Fibroblast of pulmonary artery (primary cell): ENCODE data around the gene TMSB15B.
A peak's percentile ranks its signal among the peaks of the same experiment; 100 is the strongest.
"Not testable (repeated sequence)": the region's sequence is repeated elsewhere in the genome, so short reads cannot be mapped to it uniquely, and the experiment has no call there.

Experiments used
- DNase-seq: peaks from one replicate; pipeline ENCODE4 v3.0.0-alpha.2; 2010; ENCODE audit warnings: low read depth
- H3K4me3 ChIP-seq: replicated peaks from 2 replicates; pipeline ENCODE4 v1.5.1; 2011; ENCODE audit warnings: low read depth, mild to moderate bottlenecking, control low read depth, low read length, moderate library complexity
- TF ChIP-seq, protein P1 (sequence below): IDR thresholded peaks from 2 replicates; pipeline ENCODE4 v1.5.1; 2011; ENCODE audit warnings: mild to moderate bottlenecking, control low read depth, low read length, inconsistent platforms; ENCODE audit errors: missing control alignments

TMSB15B gene

DNA sequence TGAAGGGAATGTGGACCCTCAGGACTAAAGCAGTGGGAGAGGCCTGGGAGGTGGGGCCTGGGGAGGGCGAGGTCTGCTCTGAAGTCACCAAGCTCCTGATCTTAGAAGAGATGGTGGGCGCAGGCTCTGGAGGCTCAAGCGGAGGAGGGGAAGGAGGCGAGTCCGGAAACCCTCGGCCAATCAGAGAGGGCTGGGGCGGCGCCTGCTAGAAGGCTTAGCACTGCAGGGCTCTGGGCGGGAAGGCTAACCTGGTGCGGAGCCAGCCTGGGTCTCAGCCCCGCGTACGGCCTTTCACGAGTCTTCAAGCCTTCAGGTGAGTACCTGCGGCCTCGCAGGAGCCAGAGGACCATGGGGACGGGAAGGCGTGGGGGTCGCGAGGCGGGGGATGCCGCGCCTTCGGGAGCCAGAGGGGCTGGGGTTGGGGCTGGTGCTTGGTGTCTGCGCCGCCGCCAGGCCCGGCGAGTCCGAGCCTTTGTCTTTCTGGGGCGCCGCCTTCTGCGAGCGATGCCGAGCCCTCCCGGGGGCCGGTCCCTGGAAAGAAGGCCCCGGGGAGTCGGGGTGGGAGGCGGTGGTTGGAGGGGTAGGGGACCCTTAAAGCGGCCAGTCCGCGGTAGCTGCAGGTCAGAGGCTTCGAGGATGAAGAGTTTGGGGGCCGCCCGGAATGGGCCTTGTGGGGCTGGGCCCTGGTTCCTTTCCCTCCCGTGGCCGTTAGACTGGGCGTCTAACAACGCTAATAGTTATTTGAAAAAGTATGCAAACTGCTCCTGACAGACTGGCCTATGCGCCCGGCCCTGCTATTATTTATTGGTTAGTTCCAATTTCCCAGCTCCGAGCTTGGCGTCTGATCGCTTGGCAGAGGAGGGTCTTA lies at the start of gene TMSB15B:
Gene TMSB15B (plus strand): TSS at position 217 of the 868 bp plus-strand sequence.
- DNase-seq, H3K4me3 ChIP-seq: not testable (repeated sequence)

DNA sequence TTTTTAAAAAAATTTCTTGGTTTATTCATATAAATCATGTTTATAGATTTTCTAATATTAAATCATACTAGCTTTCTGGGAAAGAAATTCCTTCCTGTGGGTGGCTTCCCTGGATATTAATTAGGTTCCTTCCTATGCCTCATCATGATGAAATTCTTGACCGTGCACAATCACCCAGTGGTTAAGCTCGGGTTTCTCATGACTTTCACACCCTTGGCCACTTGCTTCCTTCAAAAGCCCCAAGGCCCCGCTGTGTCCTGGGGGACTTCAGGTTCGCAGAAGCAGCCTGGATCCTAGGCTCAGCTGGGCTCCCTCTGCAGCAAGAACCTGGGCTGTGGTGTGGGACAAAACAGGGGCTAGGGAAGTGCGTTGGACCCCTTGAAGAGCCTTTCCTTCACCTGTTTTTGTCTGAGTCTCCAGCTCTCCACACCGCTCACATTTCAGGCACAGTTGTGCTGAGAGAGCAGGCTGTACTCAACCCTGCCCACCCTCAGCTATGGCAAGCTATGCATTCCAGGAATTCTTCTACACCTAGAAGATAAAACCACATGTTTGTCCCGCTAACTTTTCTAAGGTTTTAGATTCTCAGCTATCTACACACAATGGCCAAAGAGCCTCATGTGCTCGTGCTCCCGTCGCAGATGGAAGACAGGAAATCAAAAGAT lies 48.9 kb upstream of the TMSB15B start:
- TF ChIP-seq, protein P1, sequence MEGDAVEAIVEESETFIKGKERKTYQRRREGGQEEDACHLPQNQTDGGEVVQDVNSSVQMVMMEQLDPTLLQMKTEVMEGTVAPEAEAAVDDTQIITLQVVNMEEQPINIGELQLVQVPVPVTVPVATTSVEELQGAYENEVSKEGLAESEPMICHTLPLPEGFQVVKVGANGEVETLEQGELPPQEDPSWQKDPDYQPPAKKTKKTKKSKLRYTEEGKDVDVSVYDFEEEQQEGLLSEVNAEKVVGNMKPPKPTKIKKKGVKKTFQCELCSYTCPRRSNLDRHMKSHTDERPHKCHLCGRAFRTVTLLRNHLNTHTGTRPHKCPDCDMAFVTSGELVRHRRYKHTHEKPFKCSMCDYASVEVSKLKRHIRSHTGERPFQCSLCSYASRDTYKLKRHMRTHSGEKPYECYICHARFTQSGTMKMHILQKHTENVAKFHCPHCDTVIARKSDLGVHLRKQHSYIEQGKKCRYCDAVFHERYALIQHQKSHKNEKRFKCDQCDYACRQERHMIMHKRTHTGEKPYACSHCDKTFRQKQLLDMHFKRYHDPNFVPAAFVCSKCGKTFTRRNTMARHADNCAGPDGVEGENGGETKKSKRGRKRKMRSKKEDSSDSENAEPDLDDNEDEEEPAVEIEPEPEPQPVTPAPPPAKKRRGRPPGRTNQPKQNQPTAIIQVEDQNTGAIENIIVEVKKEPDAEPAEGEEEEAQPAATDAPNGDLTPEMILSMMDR, result no peak
- H3K4me3 ChIP-seq, result no peak overlapping the region
- DNase-seq, result peak; percentile 1

DNA sequence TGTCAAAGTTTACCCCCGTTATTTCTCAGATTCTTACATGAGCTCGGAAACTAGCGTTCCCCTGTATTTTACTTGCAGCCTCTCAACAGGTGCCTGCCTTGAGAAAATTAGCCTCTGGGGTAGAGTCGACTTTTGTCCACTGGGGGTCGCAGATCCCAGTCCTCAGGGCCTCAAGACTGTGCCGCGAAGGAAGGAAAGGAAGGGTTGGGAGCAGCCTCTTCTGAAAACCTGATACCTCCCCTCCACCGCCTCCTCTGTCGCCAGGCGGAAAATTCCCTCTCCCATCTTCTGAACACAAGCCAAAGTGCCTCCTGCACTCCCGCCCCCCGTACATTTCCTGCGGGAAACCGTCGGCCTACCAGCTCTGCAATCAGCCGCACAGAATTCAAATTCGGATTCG lies 44.4 kb upstream of the TMSB15B start:
- TF ChIP-seq, protein P1, result peak; percentile 57
- peak overlapping the region; percentile 60 for H3K4me3 ChIP-seq
- peak; percentile 68 for DNase-seq

DNA sequence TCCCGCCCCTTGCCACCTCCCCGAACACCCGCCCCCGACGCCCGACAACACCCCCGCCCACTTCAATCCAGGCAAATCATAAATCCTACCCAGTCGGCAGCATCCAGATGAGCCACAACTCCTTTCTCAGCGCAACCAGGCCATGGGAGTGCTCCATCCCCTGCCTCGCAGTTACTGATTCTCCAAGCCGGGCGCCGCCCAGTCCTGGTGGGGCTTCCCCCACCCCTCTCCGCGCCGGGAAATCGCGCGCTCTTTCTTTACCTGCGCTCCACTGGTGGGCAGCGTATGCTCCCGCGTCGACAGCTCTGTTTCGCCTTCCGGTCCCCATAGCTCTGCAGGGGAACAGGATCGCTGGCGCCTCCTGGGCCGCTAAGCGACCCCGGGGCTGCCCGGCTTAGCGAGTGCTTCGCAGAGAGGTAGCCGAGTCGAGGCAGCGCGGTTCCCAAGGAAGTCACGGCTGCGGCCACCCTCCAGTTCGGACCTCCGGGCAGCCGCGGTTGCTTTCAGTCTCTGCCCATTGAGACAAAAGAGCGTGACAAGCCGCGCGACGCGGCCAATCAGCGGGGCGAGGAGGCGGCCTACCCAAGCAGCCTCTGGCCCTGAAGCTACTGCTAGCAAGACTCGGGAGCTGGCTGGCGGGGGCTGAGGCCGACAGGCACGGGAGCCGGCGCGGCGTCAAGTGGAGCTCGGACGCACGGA lies 43.7 kb upstream of the TMSB15B start:
- TF ChIP-seq, protein P1, result no peak
- peak; percentile 64 for DNase-seq
- peak overlapping the region; percentile 60 for H3K4me3 ChIP-seq

DNA sequence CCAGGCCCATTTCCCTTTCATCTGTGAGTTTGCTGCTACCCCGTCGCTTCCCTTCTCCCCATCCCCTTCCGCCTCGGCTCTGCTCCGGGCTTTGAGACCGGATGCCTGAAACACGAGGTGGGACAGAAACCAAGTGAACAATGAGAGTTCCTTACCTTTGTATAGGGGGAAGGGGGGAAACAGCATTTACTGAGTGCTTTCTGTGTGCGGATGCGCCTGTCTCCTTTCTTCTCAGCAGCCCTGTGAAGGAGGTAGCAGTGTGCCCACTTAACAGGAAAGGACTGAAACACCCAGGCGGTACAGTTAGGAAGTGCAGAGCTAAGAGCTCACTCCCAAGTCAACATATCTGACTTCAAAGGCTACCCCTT lies 43.2 kb upstream of the TMSB15B start:
- peak; percentile 43 for DNase-seq
- TF ChIP-seq, protein P1, result peak; percentile 33

DNA sequence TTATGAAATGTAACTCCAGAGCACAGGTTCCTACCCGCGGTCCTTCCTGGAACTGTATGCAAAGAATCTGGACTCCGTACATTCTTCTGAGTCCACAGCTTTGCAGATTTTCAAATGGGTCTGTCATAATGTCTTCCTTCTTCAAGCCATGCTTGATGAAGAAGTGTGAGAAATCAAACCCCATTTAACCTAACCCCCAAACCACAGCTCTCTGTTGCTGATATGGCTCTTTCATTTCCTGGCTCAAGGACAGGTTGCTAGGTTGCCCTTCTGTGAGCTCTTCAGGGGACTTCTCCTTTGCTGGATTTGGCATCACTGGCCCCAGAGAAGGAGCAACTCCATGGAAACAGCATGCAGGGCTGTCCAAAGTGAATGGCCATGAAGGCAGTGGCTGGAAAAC lies 41.9 kb upstream of the TMSB15B start:
- H3K4me3 ChIP-seq, DNase-seq: not testable (repeated sequence)

More for the DNA sequence above, 43.2 kb upstream of the TMSB15B start:
- peak overlapping the region; percentile 60 for H3K4me3 ChIP-seq

DNA sequence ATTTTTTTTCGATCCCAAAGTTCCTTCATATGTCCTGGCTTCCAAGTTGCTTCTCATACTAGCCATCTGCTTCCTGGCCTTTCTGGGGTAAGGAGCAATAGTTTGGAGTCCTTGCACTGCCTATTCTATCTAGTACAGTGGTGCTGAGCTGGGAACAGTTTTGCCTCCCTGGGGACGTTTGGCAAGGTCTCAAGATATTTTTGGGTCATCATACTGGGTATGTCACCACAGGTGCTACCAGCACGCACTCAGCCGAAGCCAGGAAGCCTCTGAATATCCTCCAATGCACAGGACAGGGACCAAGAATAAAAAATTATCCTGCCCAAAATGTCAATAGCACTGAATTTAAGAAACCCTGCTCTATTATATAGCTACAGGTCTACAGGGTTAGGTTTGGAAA lies 35.4 kb upstream of the TMSB15B start:
- DNase-seq, result no peak
- TF ChIP-seq, protein P1, result no peak
- H3K4me3 ChIP-seq, result no peak overlapping the region
